H1 (cell line): ENCODE results near the gene LRRC4C. TPM values are rescaled to one million over a fixed set of nuclear protein-coding genes. Genes with fewer than 3 reads are reported as not detected.

Experiments
- CTCF ChIA-PET: fragments of 300-600 bp; sonication (Branson Sonifier 250); formaldehyde crosslinking; loops from one replicate; lab custom pipeline; 2021; ENCODE audit not compliant: partially characterized antibody; lab: Charles Lee
- POLR2A ChIA-PET: fragments of 300-600 bp; sonication (Branson Sonifier 250); formaldehyde crosslinking; loops from one replicate; lab custom pipeline; 2021; ENCODE audit warnings: inconsistent platforms; ENCODE audit not compliant: partially characterized antibody; lab: Charles Lee
- DNase-seq, 2 experiments: peaks; one replicate each; pipeline versions ENCODE4 v3.0.0 to v3.0.0-alpha.2; 2010 to 2022; ENCODE audit warnings: low spot score in 2 of 2, low read depth in 1 of 2, mixed read lengths in 1 of 2
- FAIRE-seq: peaks from 2 replicates; lab custom pipeline; 2011; peaks lifted over from hg19 to GRCh38; lab: Jason Lieb, UNC
- H2AFZ ChIP-seq: 2 replicates; pipeline ENCODE4 v1.8.1; 2012; ENCODE audit warnings: low read length, inconsistent platforms
- H2AK5ac ChIP-seq: 2 replicates; pipeline ENCODE4 v1.6.1; 2013; ENCODE audit warnings: low read depth, low read length
- H2BK120ac ChIP-seq: replicated peaks from 2 replicates; pipeline ENCODE3; 2013; ENCODE audit warnings: low read depth, low read length, inconsistent platforms
- H2BK12ac ChIP-seq: 2 replicates; pipeline ENCODE4 v1.6.1; 2013; ENCODE audit warnings: low read depth, low read length
- H2BK15ac ChIP-seq: 2 replicates; pipeline ENCODE4 v1.6.1; 2013; ENCODE audit warnings: low read length
- H2BK20ac ChIP-seq: 2 replicates; pipeline ENCODE4 v1.6.1; 2013; ENCODE audit warnings: low read length
- H2BK5ac ChIP-seq: 2 replicates; pipeline ENCODE4 v1.6.1; 2013; ENCODE audit warnings: low read depth, low read length
- H3K14ac ChIP-seq: 2 replicates; pipeline ENCODE4 v1.6.1; 2013; ENCODE audit warnings: inconsistent platforms; ENCODE audit not compliant: insufficient read length
- H3K18ac ChIP-seq: 2 replicates; pipeline ENCODE4 v1.6.1; 2013; ENCODE audit warnings: low read length; ENCODE audit errors: extremely low read depth
- H3K23ac ChIP-seq: 2 replicates; pipeline ENCODE4 v1.6.1; 2013; ENCODE audit warnings: inconsistent platforms; ENCODE audit not compliant: insufficient read length
- H3K23me2 ChIP-seq: 2 replicates; pipeline ENCODE4 v1.6.1; 2013; ENCODE audit warnings: low read depth, low read length
- H3K27ac ChIP-seq: 2 replicates; pipeline ENCODE4 v1.6.1; 2011; ENCODE audit warnings: low read depth, low read length, inconsistent platforms
- H3K27me3 ChIP-seq, 4 experiments: replicated peaks in 1 of 4; 1 replicate in 1 of 4; 2 replicates in 3 of 4; pipeline versions ENCODE4 v1.6.1 to v1.8.1; 2011 to 2013; ENCODE audit warnings: low read length in 3 of 4, mild to moderate bottlenecking in 3 of 4, inconsistent platforms in 2 of 4, mixed read lengths in 2 of 4, moderate library complexity in 1 of 4; ENCODE audit not compliant: control insufficient read depth in 3 of 4, insufficient read depth in 3 of 4; ENCODE audit errors: extremely low read depth in 1 of 4
- H3K36me3 ChIP-seq, 4 experiments: 2 replicates each; pipeline versions ENCODE4 v1.6.1 to v1.8.1; 2011 to 2013; ENCODE audit warnings: mild to moderate bottlenecking in 4 of 4, low read length in 3 of 4, moderate library complexity in 2 of 4, control low read depth in 1 of 4, inconsistent platforms in 1 of 4; ENCODE audit not compliant: insufficient read depth in 4 of 4, control insufficient read depth in 2 of 4
- H3K4ac ChIP-seq: replicated peaks from 2 replicates; pipeline ENCODE3; 2013; ENCODE audit warnings: low read length, low read depth, mixed read lengths, inconsistent platforms; ENCODE audit not compliant: insufficient read length
- H3K4me1 ChIP-seq, 4 experiments: replicated peaks in 1 of 4; 1 replicate in 1 of 4; 2 replicates in 3 of 4; pipeline versions ENCODE4 v1.6.1 to v1.8.1; 2011 to 2013; ENCODE audit warnings: low read length in 3 of 4, inconsistent platforms in 2 of 4, mixed read lengths in 1 of 4; ENCODE audit not compliant: insufficient read depth in 4 of 4, control insufficient read depth in 3 of 4
- H3K4me2 ChIP-seq, 2 experiments: 2 replicates each; pipeline versions ENCODE4 v1.6.1 to v1.8.1; 2011 to 2013; ENCODE audit warnings: low read depth in 2 of 2, low read length in 2 of 2, control low read depth in 1 of 2, inconsistent platforms in 1 of 2, mild to moderate bottlenecking in 1 of 2; ENCODE audit not compliant: insufficient read depth in 1 of 2
- H3K4me3 ChIP-seq, 4 experiments: fragments of 200-600, 300-600 bp in 1 of 4; sonication (generic), shearing (Covaris generic), sonication (Bioruptor Twin) in 1 of 4; 2 replicates each; pipeline versions ENCODE4 v1.5.1 to v1.8.1; 2011 to 2016; ENCODE audit warnings: low read length in 4 of 4, low read depth in 3 of 4, control low read depth in 2 of 4, inconsistent platforms in 2 of 4, mild to moderate bottlenecking in 2 of 4, mixed read lengths in 1 of 4, moderate library complexity in 1 of 4; ENCODE audit not compliant: insufficient read depth in 2 of 4; ENCODE audit errors: extremely low read depth in 1 of 4
- H3K56ac ChIP-seq: replicated peaks from 2 replicates; pipeline ENCODE3; 2013; ENCODE audit warnings: low read depth, mild to moderate bottlenecking, mixed read lengths, low read length, inconsistent platforms; ENCODE audit not compliant: insufficient read length
- H3K79me1 ChIP-seq: 2 replicates; pipeline ENCODE4 v1.6.1; 2013; ENCODE audit warnings: low read depth, low read length, control low read depth
- H3K79me2 ChIP-seq, 2 experiments: 2 replicates each; pipeline versions ENCODE4 v1.6.1 to v1.8.1; 2012 to 2013; ENCODE audit warnings: low read length in 2 of 2, mild to moderate bottlenecking in 2 of 2, inconsistent platforms in 1 of 2; ENCODE audit not compliant: insufficient read depth in 2 of 2, control insufficient read depth in 1 of 2
- H3K9ac ChIP-seq, 4 experiments: replicated peaks in 1 of 4; 1 replicate in 1 of 4; 2 replicates in 3 of 4; pipeline versions ENCODE4 v1.6.1 to v1.8.1; 2011 to 2013; ENCODE audit warnings: low read depth in 3 of 4, low read length in 3 of 4, control low read depth in 2 of 4, mild to moderate bottlenecking in 2 of 4, moderate library complexity in 2 of 4, inconsistent platforms in 1 of 4; ENCODE audit errors: extremely low read depth in 1 of 4
- H3K9me3 ChIP-seq, 2 experiments: 2 replicates each; pipeline versions ENCODE4 v1.6.1 to v1.8.1; 2012 to 2013; ENCODE audit warnings: mild to moderate bottlenecking in 2 of 2, moderate library complexity in 2 of 2, control low read depth in 1 of 2, inconsistent platforms in 1 of 2, low read depth in 1 of 2, low read length in 1 of 2, mixed read lengths in 1 of 2; ENCODE audit not compliant: insufficient read depth in 2 of 2
- H4K20me1 ChIP-seq, 2 experiments: replicated peaks in 1 of 2; 2 replicates each; pipeline versions ENCODE3 to v1.8.1; 2011 to 2013; ENCODE audit warnings: inconsistent platforms in 2 of 2, low read length in 2 of 2, mild to moderate bottlenecking in 1 of 2; ENCODE audit not compliant: insufficient read depth in 2 of 2, control insufficient read depth in 1 of 2
- H4K5ac ChIP-seq: 2 replicates; pipeline ENCODE4 v1.6.1; 2013; ENCODE audit warnings: low read length, low read depth, mixed read lengths, inconsistent platforms; ENCODE audit not compliant: insufficient read length
- H4K8ac ChIP-seq: 2 replicates; pipeline ENCODE4 v1.8.0; 2013; ENCODE audit warnings: mild to moderate bottlenecking, moderate library complexity, low read length, inconsistent platforms; ENCODE audit not compliant: insufficient read depth; ENCODE audit errors: extremely low read depth
- H4K91ac ChIP-seq: replicated peaks from 2 replicates; pipeline ENCODE3; 2013; ENCODE audit warnings: low read length, mixed read lengths, inconsistent platforms; ENCODE audit not compliant: insufficient read length
- CBX8 ChIP-seq: fragments of 300-800, 300-1000 bp; sonication (generic); IDR thresholded peaks from 2 replicates; pipeline ENCODE4 v1.7.1; 2016; ENCODE audit warnings: low read depth, low read length, borderline replicate concordance
- PHF8 ChIP-seq: fragments of 200-600 bp; sonication (generic); conservative IDR thresholded peaks from 2 replicates; pipeline ENCODE4 v1.7.1; 2012; ENCODE audit warnings: low read depth, mild to moderate bottlenecking, inconsistent platforms, low read length, moderate library complexity
- YY1 ChIP-seq: IDR thresholded peaks from 2 replicates; pipeline ENCODE4 v1.6.1; 2011; ENCODE audit warnings: low read depth, mild to moderate bottlenecking, low read length
- polyA plus RNA-seq, 7 experiments: library from polyadenylated mRNA; depleted of rRNA in 3 of 7; stranded (reverse) in 5 of 7; unstranded in 2 of 7; fragments of >200 nt in 5 of 7; fragments of 200-250 nt in 2 of 7; gene quantifications; 1 replicate in 5 of 7; 2 replicates in 1 of 7; 4 replicates in 1 of 7; pipeline versions ENCODE4 v1.2.1 to v1.2.3, GENCODE V29; 2011 to 2013; ENCODE audit warnings: missing spikeins in 2 of 7, mixed read lengths in 2 of 7
- total RNA-seq: library from RNA; stranded (reverse); fragmentation: NEBNext Ultra II Directional; extraction: Animal tissue kit (Norgen Biotek cat#: 25700); gene quantifications from 2 replicates; pipeline ENCODE4 v1.2.1, GENCODE V29; 2021

LRRC4C gene
- total and polyA plus RNA-seq, 2 of the 8 experiments (the other 6 are each of a cell fraction or from before 2014, with no cell fraction given): 0.23 to 2.2 TPM

- CTCF ChIA-PET: no interaction called here
- Histone ChIP-seq H3K36me3 (no peaks in the 10 kb centered on the region), H2BK120ac (no peak overlapping the region), H4K91ac (no peak overlapping the region), H3K27me3 (no peaks in the 10 kb centered on the region), H3K9ac (no peak overlapping the region), H3K4ac (no peak overlapping the region), H2AK5ac (no peak overlapping the region), H3K4me1 (no peaks in the 10 kb centered on the region; a peak in 1 of 7 replicates), H2AFZ (no peak overlapping the region), H3K4me2 (no peak overlapping the region), H2BK15ac (no peak overlapping the region), H2BK20ac (no peak overlapping the region), H4K20me1 (no peaks in the 10 kb centered on the region), H3K79me2 (no peaks in the 10 kb centered on the region), H3K23ac (no peak overlapping the region), H3K9me3 (no peaks in the 10 kb centered on the region), H2BK5ac (no peak overlapping the region), H3K14ac (no peak overlapping the region), H2BK12ac (no peak overlapping the region), H3K18ac (no peak overlapping the region), H4K8ac (no peak overlapping the region), H3K4me3 (no peak overlapping the region), H3K56ac (no peak overlapping the region), H3K79me1 (no peaks in the 10 kb centered on the region), H3K23me2 (no peaks in the 10 kb centered on the region), H4K5ac (no peak overlapping the region), H3K27ac (no peak overlapping the region)
- POLR2A ChIA-PET: no interaction called here
- TF ChIP-seq YY1: no peak
- TF ChIP-seq CBX8: no peak
- no peak for TF ChIP-seq PHF8
- FAIRE-seq: no peak
- no peak for DNase-seq
These were observed 500.7 kb downstream of the LRRC4C start for GRCh38 chr11:40958707-40959106.
